ENCODE measurements around the gene OR2D3.

- TF ChIP-seq SUZ12 (IDR thresholded peaks at IDR 0.05; ENCODE audit: extremely low read depth, insufficient read depth, insufficient read length) (no peak), ZNF274 (IDR thresholded peaks at IDR 0.05; ENCODE audit: low read depth, low read length) (no peak), YY1 (IDR thresholded peaks at IDR 0.05; ENCODE audit: insufficient read depth, insufficient read length) (no peak)
These were observed 48.0 kb downstream of the OR2D3 start for GRCh38 chr11:6968816-6969215.

Measured in NT2/D1 (cell line).